Measurements from ENCODE around the gene ITGAX.

Gene ITGAX

GRCh38 chr16:31376705-31377104, 21.7 kb downstream of the ITGAX start:
- FAIRE-seq: no peak

DNA sequence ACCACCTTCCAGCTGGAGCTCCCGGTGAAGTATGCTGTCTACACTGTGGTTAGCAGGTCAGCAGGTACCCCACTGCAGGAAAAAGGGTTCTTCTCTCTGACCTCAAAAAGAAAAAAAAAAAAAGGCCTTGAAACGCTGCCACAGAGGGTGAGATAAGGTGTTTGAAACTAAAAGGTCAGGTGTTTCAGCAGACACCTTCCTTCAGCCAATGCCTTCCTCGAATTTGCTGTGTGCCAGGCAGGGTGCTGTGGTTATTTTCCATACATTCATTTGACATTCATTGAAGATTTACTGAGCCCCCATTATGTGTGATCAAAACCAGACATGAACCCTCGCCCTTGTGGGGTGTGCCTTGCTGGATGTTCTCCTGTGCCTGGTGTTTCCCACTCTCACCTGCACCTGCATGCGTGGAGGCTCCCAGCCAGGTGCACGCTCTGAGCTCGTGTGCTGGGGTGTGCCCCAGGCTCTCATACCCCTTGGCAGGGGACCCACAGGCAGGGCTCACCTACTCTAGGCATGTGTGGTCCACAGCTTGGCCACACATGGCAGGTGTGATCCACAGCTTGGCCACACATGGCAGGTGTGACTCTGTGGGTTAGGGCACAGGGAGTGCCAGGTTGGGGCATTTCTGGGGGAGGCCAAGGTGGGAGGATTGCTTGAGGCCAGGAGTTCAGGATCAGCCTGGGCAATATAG, 22.4 kb downstream of the ITGAX start:
- FAIRE-seq: no peak

GRCh38 chr16:31380201-31380600, 25.2 kb downstream of the ITGAX start:
- FAIRE-seq: no peak

GRCh38 chr16:31382485-31383161, 27.6 kb downstream of the ITGAX start:
- FAIRE-seq: no peak

GRCh38 chr16:31385680-31386079, 30.7 kb downstream of the ITGAX start:
- FAIRE-seq: no peak

GRCh38 chr16:31386157-31386984, 31.4 kb downstream of the ITGAX start:
- FAIRE-seq: no peak

- no peak for FAIRE-seq
These were observed 33.6 kb downstream of the ITGAX start for GRCh38 chr16:31388535-31388934.

DNA sequence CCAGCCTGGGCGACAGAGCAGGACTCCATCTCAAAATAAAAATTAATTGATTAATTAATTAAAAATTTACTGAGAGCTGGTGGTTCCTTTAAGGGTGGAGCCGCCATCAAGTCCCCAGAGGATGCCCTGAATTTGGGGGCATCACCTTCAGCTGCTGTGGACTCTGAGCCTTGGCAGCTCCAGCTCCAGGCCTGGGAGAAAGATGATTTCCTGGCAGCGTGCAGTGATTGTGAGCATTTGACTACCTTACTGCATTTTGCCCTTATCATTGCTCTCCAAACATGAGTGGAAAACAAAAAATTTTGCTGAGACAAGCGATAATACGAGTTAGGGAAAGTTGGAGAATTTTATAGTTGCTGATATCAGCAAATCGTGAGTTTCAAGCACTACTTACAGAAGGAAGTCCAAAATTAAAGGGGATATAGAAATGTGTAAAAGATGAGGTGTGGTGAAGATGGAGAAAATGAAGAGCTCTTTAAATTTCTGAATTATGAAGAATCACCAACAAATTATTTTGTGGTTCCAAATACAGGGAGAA, 35.6 kb downstream of the ITGAX start:
- FAIRE-seq: no peak

GRCh38 chr16:31393056-31393455, 38.1 kb downstream of the ITGAX start, which contains the start of gene ITGAD:
Gene ITGAD, plus strand, starts transcription at chr16:31393335. Its CDS starts 26 bp downstream, at chr16:31393361.
- FAIRE-seq: no peak

DNA sequence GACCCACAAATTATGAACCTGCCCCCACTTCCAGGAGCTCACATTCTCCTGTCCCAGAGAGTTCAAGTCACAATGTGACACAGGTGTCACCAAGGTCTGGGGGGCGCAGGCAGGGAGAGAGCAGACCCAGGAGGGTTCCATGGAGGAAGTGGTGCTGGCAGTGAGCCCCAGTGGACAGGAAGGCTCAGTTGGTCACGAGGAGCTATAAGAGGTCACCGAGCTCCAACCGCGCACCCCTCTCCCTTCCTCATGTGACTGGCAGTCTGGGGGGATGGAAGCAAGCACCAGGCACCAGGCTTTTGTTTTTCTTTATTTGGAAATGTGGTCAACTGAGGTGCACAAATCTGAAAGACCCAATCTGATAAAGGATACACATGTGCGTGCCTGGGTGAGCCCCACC, 40.7 kb downstream of the ITGAX start:
- FAIRE-seq: no peak

DNA sequence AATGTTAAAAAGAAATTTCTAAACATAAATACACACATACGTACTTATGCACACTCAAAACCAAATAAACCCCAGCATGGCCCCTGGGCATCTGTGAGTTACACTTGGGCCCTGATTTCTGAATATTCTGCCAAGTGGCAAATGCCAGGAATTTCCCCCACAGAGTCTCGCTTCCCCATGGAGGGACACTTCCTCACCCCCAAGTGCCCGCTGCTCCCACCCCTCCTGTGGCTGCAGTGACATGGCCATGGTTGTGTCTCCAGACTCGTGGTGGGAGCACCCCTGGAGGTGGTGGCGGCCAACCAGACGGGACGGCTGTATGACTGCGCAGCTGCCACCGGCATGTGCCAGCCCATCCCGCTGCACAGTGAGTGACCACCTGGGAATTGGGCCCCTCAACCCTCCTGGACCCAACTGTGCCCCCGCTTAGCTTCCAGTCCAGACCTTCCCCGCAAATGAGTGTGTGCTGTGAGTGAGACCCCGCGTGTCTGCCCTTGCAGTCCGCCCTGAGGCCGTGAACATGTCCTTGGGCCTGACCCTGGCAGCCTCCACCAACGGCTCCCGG, 42.2 kb downstream of the ITGAX start:
- no peak for FAIRE-seq

- FAIRE-seq: no peak
These were observed 42.7 kb downstream of the ITGAX start for GRCh38 chr16:31397701-31398100.

GRCh38 chr16:31400191-31400590, 45.2 kb downstream of the ITGAX start:
- FAIRE-seq: no peak

DNA sequence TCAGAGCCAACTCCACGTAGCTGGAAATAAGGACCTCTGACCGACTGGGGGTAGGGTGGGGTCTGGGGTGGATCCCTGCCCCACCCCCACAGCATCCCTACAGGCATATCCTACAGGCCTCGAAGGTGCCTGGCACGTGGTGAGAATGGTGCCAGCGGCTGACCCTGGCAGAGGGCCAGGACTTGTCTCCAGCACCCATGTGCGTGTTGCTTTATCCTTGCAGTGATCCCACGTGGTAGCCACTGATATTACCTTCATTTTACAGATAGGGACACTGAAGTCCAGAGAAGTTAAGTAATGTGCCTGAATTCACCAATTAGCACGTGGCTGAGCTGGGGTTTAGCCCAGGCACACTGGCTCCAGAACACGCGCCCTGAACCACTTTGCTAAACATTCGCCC, 46.5 kb downstream of the ITGAX start:
- no peak for FAIRE-seq

DNA sequence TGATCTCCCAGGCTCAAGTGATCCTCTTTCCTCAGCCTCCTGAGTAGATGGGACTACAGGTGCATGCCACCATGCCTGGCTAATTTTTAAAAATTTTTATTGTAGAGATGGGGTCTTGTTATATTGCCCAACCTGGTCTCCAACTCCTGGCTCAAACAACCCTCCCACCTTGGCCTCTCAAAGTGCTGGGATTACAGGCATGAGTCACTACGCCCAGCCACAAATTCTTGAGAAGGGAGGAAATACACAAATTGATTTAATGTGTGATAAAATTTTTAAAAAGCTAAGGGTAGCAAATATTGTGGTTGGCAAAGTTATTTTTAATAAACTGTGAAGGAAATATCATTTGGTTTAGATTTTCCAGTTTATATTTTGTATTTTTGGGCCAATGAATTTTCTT, 47.7 kb downstream of the ITGAX start:
- FAIRE-seq: no peak

DNA sequence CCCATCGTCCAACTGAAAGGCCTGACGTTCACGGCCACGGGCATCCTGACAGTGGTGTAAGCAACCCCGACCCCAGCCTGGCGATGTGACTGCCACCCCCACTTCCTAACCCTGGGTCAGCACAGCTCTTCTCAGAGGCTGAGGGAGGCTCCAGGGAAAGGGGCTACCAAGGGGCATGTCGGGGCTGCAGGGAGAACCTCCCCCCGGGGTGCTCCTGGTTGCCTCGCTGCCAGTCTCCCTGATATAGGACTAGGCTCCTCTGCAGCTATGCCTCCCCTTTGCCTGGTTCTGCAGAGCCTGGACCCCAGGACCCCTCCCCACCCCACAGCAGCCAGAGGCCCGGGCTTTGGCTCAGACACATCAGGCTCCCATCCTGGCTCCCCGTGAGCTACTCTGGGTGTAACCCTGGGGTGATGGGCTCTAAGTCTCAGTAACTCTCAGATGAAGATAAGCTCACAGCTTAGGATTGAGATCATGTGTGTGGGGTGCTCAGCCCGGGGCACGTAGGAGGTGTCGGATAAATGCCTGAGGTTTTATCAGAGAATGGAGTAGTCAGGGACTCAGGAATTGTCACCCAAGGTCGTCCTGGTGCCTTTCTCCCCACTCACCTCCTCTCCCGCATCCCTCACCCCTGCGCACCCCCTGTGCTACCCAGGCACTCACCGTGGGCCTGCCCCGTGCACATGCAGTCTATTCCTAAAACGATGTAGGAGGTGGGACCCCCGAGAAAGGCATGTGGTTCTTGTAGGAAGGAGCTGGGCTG, 48.8 kb downstream of the ITGAX start:
- no peak for FAIRE-seq

DNA sequence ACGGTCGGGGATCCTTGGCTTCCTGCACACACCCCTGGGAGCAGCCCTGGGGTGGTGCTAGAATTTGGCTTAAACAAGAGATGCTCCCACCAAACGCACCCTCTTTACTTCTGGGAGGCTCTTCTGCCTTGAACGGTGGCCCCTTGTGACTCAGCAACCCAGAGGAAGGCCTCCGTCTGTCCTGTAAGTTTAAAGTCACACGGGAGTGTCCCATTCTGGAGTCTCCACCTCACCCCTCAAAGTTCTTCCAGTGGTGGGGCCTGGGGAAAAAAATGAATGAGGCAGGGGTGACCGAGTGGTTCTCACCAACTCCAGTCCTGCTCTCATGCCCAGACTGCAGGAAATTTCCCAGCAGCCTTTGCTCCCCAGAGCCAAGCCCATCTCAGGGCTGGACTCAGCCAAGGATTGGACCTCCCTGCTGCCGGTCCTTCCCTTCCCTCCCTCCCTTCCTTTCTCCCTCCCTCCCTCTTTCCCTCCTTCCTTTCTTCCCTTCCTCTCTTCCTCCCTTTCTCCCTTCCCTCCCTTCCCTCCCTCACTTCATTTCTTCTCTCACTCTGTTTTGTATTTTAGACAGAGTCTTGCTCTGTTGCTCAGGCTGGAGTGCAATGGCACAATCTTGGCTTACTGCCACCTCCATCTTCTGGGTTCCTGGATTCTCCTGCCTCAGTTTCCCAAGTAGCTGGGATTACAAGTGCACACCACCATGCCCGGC, 49.5 kb downstream of the ITGAX start:
- FAIRE-seq: no peak

DNA sequence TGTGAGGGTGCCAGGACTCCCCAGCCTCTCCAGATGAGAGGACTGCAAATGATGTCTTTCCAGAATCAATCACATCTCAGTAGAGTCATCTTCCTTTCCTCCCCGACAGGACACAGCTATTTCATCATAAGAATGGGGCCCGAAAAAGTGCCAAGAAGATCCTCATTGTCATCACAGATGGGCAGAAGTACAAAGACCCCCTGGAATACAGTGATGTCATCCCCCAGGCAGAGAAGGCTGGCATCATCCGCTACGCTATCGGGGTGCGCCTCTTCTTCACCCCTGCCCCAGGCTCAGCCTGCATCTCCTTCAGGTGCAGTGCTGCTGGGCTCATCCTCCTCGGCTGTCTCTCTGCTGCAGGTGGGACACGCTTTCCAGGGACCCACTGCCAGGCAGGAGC, 52.4 kb downstream of the ITGAX start:
- no peak for FAIRE-seq

- no peak for FAIRE-seq
These were observed 54.5 kb downstream of the ITGAX start for GRCh38 chr16:31409433-31409832.

DNA sequence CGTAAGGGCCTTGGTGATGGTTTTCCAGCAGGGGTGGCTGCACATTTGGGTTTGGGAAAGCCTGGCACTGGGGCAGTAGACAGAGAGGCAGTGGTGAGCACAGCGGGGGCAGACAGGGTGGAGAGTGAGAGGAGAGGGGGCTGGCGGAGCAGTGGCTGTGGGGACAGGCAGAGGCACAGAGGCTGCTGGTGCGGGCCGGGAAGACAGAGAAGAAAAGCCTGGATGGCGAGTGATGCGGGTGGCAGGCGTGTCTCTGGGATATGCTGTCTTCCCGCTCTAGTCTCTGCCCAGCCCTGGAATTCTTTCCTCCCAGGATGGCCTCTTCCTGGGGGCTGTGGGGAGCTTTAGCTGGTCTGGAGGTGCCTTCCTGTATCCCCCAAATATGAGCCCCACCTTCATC, 55.1 kb downstream of the ITGAX start:
- no peak for FAIRE-seq

DNA sequence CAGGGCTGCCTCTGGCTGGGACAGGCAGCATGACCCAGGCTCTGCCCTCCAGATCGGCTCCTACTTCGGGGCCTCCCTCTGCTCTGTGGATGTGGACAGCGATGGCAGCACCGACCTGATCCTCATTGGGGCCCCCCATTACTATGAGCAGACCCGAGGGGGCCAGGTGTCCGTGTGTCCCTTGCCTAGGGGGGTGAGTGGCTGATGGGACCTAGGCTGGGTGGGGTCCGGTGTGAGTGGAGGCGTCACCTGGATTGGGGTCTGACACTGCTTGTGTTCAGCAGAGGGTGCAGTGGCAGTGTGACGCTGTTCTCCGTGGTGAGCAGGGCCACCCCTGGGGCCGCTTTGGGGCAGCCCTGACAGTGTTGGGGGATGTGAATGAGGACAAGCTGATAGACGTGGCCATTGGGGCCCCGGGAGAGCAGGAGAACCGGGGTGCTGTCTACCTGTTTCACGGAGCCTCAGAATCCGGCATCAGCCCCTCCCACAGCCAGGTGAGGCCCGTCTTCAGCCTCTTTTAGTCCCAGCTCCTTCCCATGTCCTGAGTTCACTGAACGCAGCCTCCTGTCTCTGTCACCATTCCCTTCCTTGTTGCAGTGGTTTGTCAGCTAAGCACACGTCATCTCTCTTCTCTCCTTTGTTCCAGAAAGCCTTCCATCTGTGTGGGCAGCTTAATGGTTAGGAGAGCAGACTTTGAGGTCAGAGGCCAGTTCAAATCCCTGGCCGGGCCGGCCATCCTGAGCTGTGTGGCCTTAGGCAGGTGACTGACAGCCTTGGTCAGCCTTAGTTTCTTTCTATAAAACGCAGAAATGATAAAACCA, 56.3 kb downstream of the ITGAX start:
- FAIRE-seq: no peak

All from endometrium (tissue), 2 donors.